Endothelial cell of umbilical vein (primary cell): ENCODE data around the gene ARG2. TPM values are rescaled to one million over a fixed set of nuclear protein-coding genes. Genes with fewer than 3 reads are reported as not detected.

Source experiments
- BruUV-seq: library from RNA; stranded (reverse); fragments of 400-500 nt; replicated peaks from 2 replicates; lab custom pipeline; 2021; lab: Mats Ljungman, UMichigan
- CTCF ChIA-PET: fragments of 300-600, 350-600 bp; sonication (Branson Sonifier 250); formaldehyde crosslinking; loops from one replicate; lab custom pipeline; 2021; ENCODE audit warnings: antibody characterized with exemption, inconsistent platforms; lab: Charles Lee
- POLR2A ChIA-PET: fragments of 300-600, 350-600 bp; sonication (Branson Sonifier 250); formaldehyde crosslinking; loops from one replicate; lab custom pipeline; 2021; ENCODE audit warnings: antibody characterized with exemption, inconsistent platforms; lab: Charles Lee
- DNase-seq: peaks from one replicate; pipeline ENCODE4 v3.0.0-alpha.2; 2011; ENCODE audit warnings: low read depth, low spot score
- FAIRE-seq: peaks from 2 replicates; lab custom pipeline; 2011; peaks lifted over from hg19 to GRCh38; lab: Jason Lieb, UNC
- H2AFZ ChIP-seq: 2 replicates; pipeline ENCODE4 v1.6.0; 2012; ENCODE audit warnings: low read depth, low read length, control low read depth, inconsistent platforms
- H3K27ac ChIP-seq: 2 replicates; pipeline ENCODE4 v1.5.1; 2011; ENCODE audit warnings: low read depth, mild to moderate bottlenecking, control low read depth, low read length, moderate library complexity; ENCODE audit not compliant: insufficient read depth
- H3K27me3 ChIP-seq, 2 experiments: 2 replicates each; pipeline versions ENCODE4 v1.6.0 to v1.6.1; 2011; ENCODE audit warnings: low read length in 2 of 2, mixed read lengths in 1 of 2; ENCODE audit not compliant: control insufficient read depth in 2 of 2, insufficient read depth in 2 of 2
- H3K36me3 ChIP-seq, 2 experiments: 2 replicates in 1 of 2; 3 replicates in 1 of 2; pipeline ENCODE4 v1.5.1; 2011; ENCODE audit warnings: low read length in 2 of 2, mild to moderate bottlenecking in 1 of 2, moderate library complexity in 1 of 2; ENCODE audit not compliant: control insufficient read depth in 2 of 2, insufficient read depth in 2 of 2; ENCODE audit errors: extremely low read depth in 1 of 2
- H3K4me1 ChIP-seq: 3 replicates; pipeline ENCODE4 v1.5.1; 2011; ENCODE audit warnings: mild to moderate bottlenecking, low read length; ENCODE audit not compliant: control insufficient read depth, insufficient read depth; ENCODE audit errors: extremely low read depth
- H3K4me2 ChIP-seq: 2 replicates; pipeline ENCODE4 v1.6.1; 2011; ENCODE audit warnings: low read length, control low read depth, mixed read lengths; ENCODE audit not compliant: insufficient read depth
- H3K4me3 ChIP-seq, 3 experiments: fragments of 200-600 bp in 1 of 3; sonication (generic), shearing (Covaris generic) in 1 of 3; replicated peaks in 1 of 3; 2 replicates each; pipeline ENCODE4 v1.5.1; 2011 to 2016; ENCODE audit warnings: control low read depth in 3 of 3, low read length in 3 of 3, mild to moderate bottlenecking in 2 of 3, inconsistent platforms in 1 of 3, low read depth in 1 of 3, moderate library complexity in 1 of 3; ENCODE audit not compliant: insufficient read depth in 1 of 3
- H3K79me2 ChIP-seq: 2 replicates; pipeline ENCODE4 v1.6.0; 2012; ENCODE audit warnings: low read length, inconsistent platforms; ENCODE audit not compliant: control insufficient read depth, insufficient read depth
- H3K9ac ChIP-seq: replicated peaks from 2 replicates; pipeline ENCODE3; 2011; ENCODE audit warnings: low read length, control low read depth; ENCODE audit not compliant: insufficient read depth; ENCODE audit errors: extremely low read depth
- H3K9me1 ChIP-seq: replicated peaks from 3 replicates; pipeline ENCODE4 v1.6.0; 2011; ENCODE audit warnings: mild to moderate bottlenecking, low read length; ENCODE audit not compliant: control insufficient read depth, insufficient read depth; ENCODE audit errors: extremely low read depth
- H3K9me3 ChIP-seq: replicated peaks from 2 replicates; pipeline ENCODE4 v1.5.1; 2012; ENCODE audit warnings: low read length, inconsistent platforms; ENCODE audit not compliant: control insufficient read depth, insufficient read depth
- H4K20me1 ChIP-seq: replicated peaks from 2 replicates; pipeline ENCODE3; 2011; ENCODE audit warnings: mild to moderate bottlenecking, low read length; ENCODE audit not compliant: control insufficient read depth, insufficient read depth; ENCODE audit errors: extremely low read depth
- CTCF ChIP-seq, 2 donors: IDR thresholded peaks; 1 replicate in 1 of 2; 2 replicates in 1 of 2; pipeline ENCODE4 v1.5.1; 2011; ENCODE audit warnings: low read length in 2 of 2, mild to moderate bottlenecking in 2 of 2, moderate library complexity in 2 of 2, control low read depth in 1 of 2, inconsistent platforms in 1 of 2, low read depth in 1 of 2; ENCODE audit not compliant: insufficient read depth in 1 of 2; ENCODE audit errors: extremely low read depth in 1 of 2
- EZH2 ChIP-seq: IDR thresholded peaks from 2 replicates; pipeline ENCODE4 v1.6.1; 2012; ENCODE audit warnings: borderline replicate concordance, low read depth, mild to moderate bottlenecking, moderate library complexity, low read length, inconsistent platforms; ENCODE audit not compliant: severe bottlenecking
- FOS ChIP-seq: IDR thresholded peaks from 2 replicates; pipeline ENCODE4 v1.6.1; 2011; ENCODE audit warnings: mild to moderate bottlenecking, low read length, moderate library complexity, borderline replicate concordance; ENCODE audit not compliant: insufficient read depth
- GATA2 ChIP-seq: IDR thresholded peaks from 2 replicates; pipeline ENCODE4 v1.7.0; 2011; ENCODE audit warnings: low read depth, mild to moderate bottlenecking, moderate library complexity, mixed read lengths, low read length; ENCODE audit not compliant: insufficient read length, insufficient read depth
- JUN ChIP-seq: IDR thresholded peaks from 2 replicates; pipeline ENCODE4 v1.6.1; 2011; ENCODE audit warnings: borderline replicate concordance, low read depth; ENCODE audit not compliant: insufficient read length, insufficient read depth
- MAX ChIP-seq: IDR thresholded peaks from 2 replicates; pipeline ENCODE4 v1.6.1; 2011; ENCODE audit not compliant: insufficient read depth, insufficient read length
- MYC ChIP-seq: IDR thresholded peaks from one replicate; pipeline ENCODE4 v1.6.1; 2011; ENCODE audit warnings: mild to moderate bottlenecking, low read depth, low read length
- POLR2A ChIP-seq: IDR thresholded peaks from 2 replicates; pipeline ENCODE4 v1.6.1; 2012; ENCODE audit warnings: low read depth, mild to moderate bottlenecking, control low read depth, low read length
- POLR2AphosphoS5 ChIP-seq: IDR thresholded peaks from 2 replicates; pipeline ENCODE4 v1.6.1; 2012; ENCODE audit warnings: low read depth, mild to moderate bottlenecking, control low read depth, low read length, moderate library complexity; ENCODE audit not compliant: insufficient read depth
- dilution Hi-C: fragments of 300-500 bp; cut with MboI; formaldehyde crosslinking; loops from one replicate; pipeline ENCODE4 v1.15.0; 2019; ENCODE audit warnings: low sequenced_read_pairs; ENCODE audit not compliant: extremely low pct_ligation_motif_present
- intact Hi-C: fragments of 100-400 bp; cut with micrococcal nuclease; formaldehyde crosslinking; loops from one replicate; pipeline ENCODE4 v1.10.0; 2022
- polyA plus RNA-seq, 4 experiments: library from polyadenylated mRNA; depleted of rRNA in 3 of 4; stranded (reverse) in 3 of 4; unstranded in 1 of 4; fragments of >200 nt; gene quantifications; 2 replicates each; pipeline versions ENCODE4 v1.2.1 to v1.2.3, GENCODE V29; 2011 to 2012; ENCODE audit warnings: missing spikeins in 1 of 4
- total RNA-seq: library from RNA; stranded (reverse); gene quantifications from 2 replicates; pipeline ENCODE4 v1.2.3, GENCODE V29; 2021

Gene ARG2
- total and polyA plus RNA-seq, 2 donors (not counting 3 experiments of a cell fraction or from before 2014, with no cell fraction given): 16.6 to 22.5 TPM

GRCh38 chr14:67679006-67679405 lies 59.3 kb downstream of the ARG2 start:
- intact Hi-C loops: no loop called here

More at GRCh38 chr14:67679006-67679405, 59.3 kb downstream of the ARG2 start:
- H3K4me3 ChIP-seq: no peak overlapping the region
- FAIRE-seq (no peak), DNase-seq (no peak)
- CTCF ChIA-PET: interaction anchor here (1.9 kb wide), 2 partner anchors 11 to 13 kb away, joined by 4 to 7 read pairs; no protein-coding TSS in a partner anchor
- H3K4me1 ChIP-seq: peaks cover 23% of the 10 kb centered on the region
- no peaks in the 10 kb centered on the region for H3K9me3 ChIP-seq
- no peaks in the 10 kb centered on the region for H3K27me3 ChIP-seq
- POLR2A ChIA-PET: no interaction called here
- H4K20me1 ChIP-seq: no peaks in the 10 kb centered on the region
- H2AFZ ChIP-seq: no peak overlapping the region
- no peak overlapping the region for H3K4me2 ChIP-seq
- dilution Hi-C loops: no loop called here
- peaks cover 2 to 5% of the 10 kb centered on the region in 2 experiments for H3K36me3 ChIP-seq
- no peak overlapping the region for H3K9ac ChIP-seq
- BruUV-seq: no TSS peak
- no peak overlapping the region for H3K27ac ChIP-seq
- TF ChIP-seq FOS (no peak), POLR2A (no peak), GATA2 (no peak), MYC (no peak), MAX (no peak), POLR2AphosphoS5 (no peak), JUN (no peak), EZH2 (no peak), CTCF (IDR thresholded peaks at IDR 0.05; ENCODE audit: extremely low read depth in 1 of 2, insufficient read depth in 1 of 2, low read depth in 1 of 2, low read length in 2 of 2) (no peak)
- peaks cover 31% of the 10 kb centered on the region for H3K79me2 ChIP-seq
- H3K9me1 ChIP-seq: no peaks in the 10 kb centered on the region
